IMR-90 (cell line): ENCODE results near the gene CTIF. TPM values are rescaled to one million over a fixed set of nuclear protein-coding genes. Genes with fewer than 3 reads are reported as not detected.

Experiments
- ATAC-seq: fragments of 200-7000 bp; cut with Tn5 transposase; 2 replicates; pipeline ENCODE4 v1.9.1; 2020; ENCODE audit warnings: low read depth, mild to moderate bottlenecking, moderate library complexity
- BruUV-seq: library from RNA; stranded (reverse); fragments of 400-500 nt; replicated peaks from 2 replicates; lab custom pipeline; 2021; lab: Mats Ljungman, UMichigan
- CTCF ChIA-PET: fragments of 300-600 bp; formaldehyde crosslinking; extraction: SDS; loops from one replicate; lab custom pipeline; 2021; ENCODE audit warnings: antibody characterized with exemption; lab: Yijun Ruan, JAX
- POLR2A ChIA-PET: fragments of 300-600 bp; sonication (Branson Sonifier 250); formaldehyde crosslinking; loops from one replicate; lab custom pipeline; 2022; ENCODE audit warnings: antibody characterized with exemption; ENCODE audit not compliant: unreplicated experiment; lab: Charles Lee
- DNase-seq: peaks from one replicate; pipeline ENCODE4 v3.0.0; 2013
- H2AFZ ChIP-seq: replicated peaks from 2 replicates; pipeline ENCODE3; 2013; ENCODE audit warnings: low read length, mild to moderate bottlenecking; ENCODE audit not compliant: poor library complexity
- H2AK5ac ChIP-seq: 2 replicates; pipeline ENCODE4 v1.6.1; 2013; ENCODE audit warnings: low read depth, low read length, inconsistent platforms
- H2AK9ac ChIP-seq: replicated peaks from 2 replicates; pipeline ENCODE3; 2013; ENCODE audit warnings: mild to moderate bottlenecking, low read depth, low read length, moderate library complexity; ENCODE audit not compliant: poor library complexity
- H2BK120ac ChIP-seq: 2 replicates; pipeline ENCODE4 v1.6.1; 2013; ENCODE audit warnings: low read depth, low read length, inconsistent platforms
- H2BK15ac ChIP-seq: 3 replicates; pipeline ENCODE4 v1.6.1; 2013; ENCODE audit warnings: low read depth, low read length, inconsistent platforms
- H2BK20ac ChIP-seq: 2 replicates; pipeline ENCODE4 v1.6.1; 2013; ENCODE audit warnings: low read depth, mild to moderate bottlenecking, inconsistent platforms, low read length, moderate library complexity
- H2BK5ac ChIP-seq: 2 replicates; pipeline ENCODE4 v1.6.1; 2013; ENCODE audit warnings: mild to moderate bottlenecking, low read depth, low read length, inconsistent platforms; ENCODE audit not compliant: poor library complexity, severe bottlenecking
- H3K14ac ChIP-seq: replicated peaks from 2 replicates; pipeline ENCODE4 v1.6.1; 2013; ENCODE audit warnings: low read depth, low read length, inconsistent platforms
- H3K18ac ChIP-seq: 2 replicates; pipeline ENCODE4 v1.6.1; 2013; ENCODE audit warnings: low read depth, low read length, control low read depth
- H3K23ac ChIP-seq: 2 replicates; pipeline ENCODE4 v1.6.1; 2013; ENCODE audit warnings: low read depth, low read length, inconsistent platforms
- H3K27ac ChIP-seq: 2 replicates; pipeline ENCODE4 v1.5.1; 2013; ENCODE audit warnings: mild to moderate bottlenecking, control low read depth, low read length; ENCODE audit not compliant: insufficient read depth
- H3K27me3 ChIP-seq: 2 replicates; pipeline ENCODE4 v1.6.1; 2013; ENCODE audit warnings: low read length; ENCODE audit not compliant: control insufficient read depth, insufficient read depth
- H3K36me3 ChIP-seq: 2 replicates; pipeline ENCODE4 v1.6.1; 2013; ENCODE audit warnings: low read length, mixed read lengths; ENCODE audit not compliant: control insufficient read depth, insufficient read depth
- H3K4ac ChIP-seq: 2 replicates; pipeline ENCODE4 v1.6.1; 2013; ENCODE audit warnings: low read depth, low read length, inconsistent platforms
- H3K4me1 ChIP-seq: 2 replicates; pipeline ENCODE4 v1.6.1; 2013; ENCODE audit warnings: low read length, mixed read lengths; ENCODE audit not compliant: control insufficient read depth, insufficient read depth
- H3K4me2 ChIP-seq: 2 replicates; pipeline ENCODE4 v1.6.1; 2013; ENCODE audit warnings: low read depth, mild to moderate bottlenecking, control low read depth, low read length, moderate library complexity
- H3K4me3 ChIP-seq: 2 replicates; pipeline ENCODE4 v1.5.1; 2013; ENCODE audit warnings: low read depth, mild to moderate bottlenecking, control low read depth, low read length, moderate library complexity; ENCODE audit not compliant: insufficient read depth
- H3K56ac ChIP-seq: 2 replicates; pipeline ENCODE4 v1.6.1; 2013; ENCODE audit warnings: low read length, inconsistent platforms; ENCODE audit not compliant: insufficient read depth; ENCODE audit errors: extremely low read depth
- H3K79me1 ChIP-seq, 2 experiments: 2 replicates each; pipeline ENCODE4 v1.6.1; 2013; ENCODE audit warnings: low read length in 2 of 2, inconsistent platforms in 1 of 2, low read depth in 1 of 2
- H3K9ac ChIP-seq: 2 replicates; pipeline ENCODE4 v1.6.1; 2013; ENCODE audit warnings: low read depth, low read length, control low read depth
- H3K9me1 ChIP-seq: 2 replicates; pipeline ENCODE4 v1.6.1; 2013; ENCODE audit warnings: low read length, inconsistent platforms; ENCODE audit not compliant: insufficient read depth
- H3K9me3 ChIP-seq: 2 replicates; pipeline ENCODE4 v1.6.1; 2013; ENCODE audit warnings: low read length; ENCODE audit not compliant: control insufficient read depth, insufficient read depth
- H4K20me1 ChIP-seq: 2 replicates; pipeline ENCODE4 v1.6.1; 2013; ENCODE audit warnings: low read length, inconsistent platforms; ENCODE audit not compliant: insufficient read depth
- H4K5ac ChIP-seq: 2 replicates; pipeline ENCODE4 v1.6.1; 2013; ENCODE audit warnings: mild to moderate bottlenecking, low read depth, low read length, control low read depth
- H4K8ac ChIP-seq, 2 experiments: 2 replicates each; pipeline ENCODE4 v1.6.1; 2013; ENCODE audit warnings: low read depth in 2 of 2, low read length in 2 of 2, control low read depth in 1 of 2, inconsistent platforms in 1 of 2
- H4K91ac ChIP-seq: 2 replicates; pipeline ENCODE4 v1.6.1; 2013; ENCODE audit warnings: low read depth, low read length, inconsistent platforms; ENCODE audit not compliant: insufficient read depth
- CEBPB ChIP-seq: IDR thresholded peaks from 2 replicates; pipeline ENCODE4 v1.6.1; 2012; ENCODE audit warnings: low read depth, low read length, improper control_type of control experiment
- CTCF ChIP-seq: conservative IDR thresholded peaks from 2 replicates; pipeline ENCODE4 v1.5.1; 2012; ENCODE audit warnings: mild to moderate bottlenecking, low read depth, low read length, improper control_type of control experiment
- ELK1 ChIP-seq: fragments of 150-350 bp; IDR thresholded peaks from 2 replicates; pipeline ENCODE4 v1.6.1; 2016; ENCODE audit warnings: low read depth, mild to moderate bottlenecking, low read length, moderate library complexity, borderline replicate concordance
- FOS ChIP-seq: fragments of 150-350 bp; IDR thresholded peaks from 2 replicates; pipeline ENCODE4 v1.6.1; 2016; ENCODE audit warnings: low read depth, low read length
- MAZ ChIP-seq: IDR thresholded peaks from 2 replicates; pipeline ENCODE4 v1.6.1; 2012; ENCODE audit warnings: low read depth, mild to moderate bottlenecking, low read length, improper control_type of control experiment, moderate library complexity, borderline replicate concordance
- MXI1 ChIP-seq: IDR thresholded peaks from 2 replicates; pipeline ENCODE4 v1.6.1; 2012; ENCODE audit warnings: low read depth, mild to moderate bottlenecking, low read length, moderate library complexity, borderline replicate concordance
- NFE2L2 ChIP-seq: fragments of 150-350 bp; IDR thresholded peaks from 2 replicates; pipeline ENCODE4 v1.6.1; 2016; ENCODE audit warnings: low read depth, mild to moderate bottlenecking, low read length
- RCOR1 ChIP-seq: IDR thresholded peaks from 2 replicates; pipeline ENCODE4 v1.6.1; 2012; ENCODE audit warnings: mild to moderate bottlenecking, low read length, improper control_type of control experiment; ENCODE audit not compliant: insufficient replicate concordance
- SMC3 ChIP-seq: fragments of 150-350 bp; IDR thresholded peaks from 2 replicates; pipeline ENCODE4 v1.6.1; 2016; ENCODE audit warnings: low read depth, mild to moderate bottlenecking, antibody characterized with exemption, low read length, moderate library complexity
- USF2 ChIP-seq: fragments of 150-350 bp; IDR thresholded peaks from 2 replicates; pipeline ENCODE4 v1.6.1; 2017; ENCODE audit warnings: mild to moderate bottlenecking, antibody characterized with exemption, low read length, low read depth
- WGBS, 2 experiments: methylation state at CpG; one replicate each; pipeline versions ENCODE4 v1.1.5 to v1.1.7; 2013; ENCODE audit warnings: missing lambda C conversion rate in 2 of 2; ENCODE audit not compliant: insufficient read length in 1 of 2; ENCODE audit errors: extremely low coverage in 2 of 2; 5-methylcytosine and 5-hydroxymethylcytosine counted together
- dilution Hi-C: fragments of 300-500 bp; cut with HindIII; formaldehyde crosslinking; loops from one replicate; pipeline ENCODE4 v1.14.3; 2018; ENCODE audit warnings: low sequenced_read_pairs; ENCODE audit not compliant: unreplicated experiment
- in situ Hi-C: fragments of 300-500 bp; cut with MboI; formaldehyde crosslinking; loops from 3 replicates; pipeline ENCODE4 v1.14.3; 2019; ENCODE audit warnings: low sequenced_read_pairs, inconsistent platforms, mixed read lengths
- intact Hi-C: fragments of 100-400 bp; cut with micrococcal nuclease; formaldehyde crosslinking; loops from 2 replicates; pipeline ENCODE4 v1.10.0; 2022
- polyA plus RNA-seq, 3 experiments: library from polyadenylated mRNA; depleted of rRNA; stranded (reverse); fragments of >200 nt; gene quantifications; 2 replicates each; pipeline ENCODE4 v1.2.3, GENCODE V29; 2012; ENCODE audit warnings: low replicate concordance in 1 of 3
- total RNA-seq: library from RNA; depleted of rRNA; stranded (reverse); fragments of >200 nt; gene quantifications from 2 replicates; pipeline ENCODE4 v1.2.3, GENCODE V29; 2012

CTIF gene
- total and polyA plus RNA-seq, 2 of the 4 experiments (the other 2 are of a cell fraction): 25.1 to 57.0 TPM

- CTCF ChIA-PET: interaction anchor here (0.6 kb wide), 1 partner anchor 370 kb away, joined by 3 read pairs; no protein-coding TSS in a partner anchor
- no peak overlapping the region for H4K5ac ChIP-seq
- H3K18ac ChIP-seq: no peak overlapping the region
- H3K79me1 ChIP-seq: peaks cover 18 to 57% of the 10 kb centered on the region in 2 experiments
- H3K4me2 ChIP-seq: no peak overlapping the region
- TF ChIP-seq MAZ (no peak), ELK1 (no peak), USF2 (no peak), CEBPB (no peak), SMC3 (no peak), CTCF (no peak), RCOR1 (no peak), NFE2L2 (no peak), MXI1 (no peak), FOS (no peak)
- H3K27ac ChIP-seq: no peak overlapping the region
- dilution Hi-C loops: no loop called here
- no peak overlapping the region for H3K23ac ChIP-seq
- H2AK9ac ChIP-seq: no peak overlapping the region
- POLR2A ChIA-PET: no interaction called here
- peaks cover 13% of the 10 kb centered on the region for H3K36me3 ChIP-seq
- peaks cover 29% of the 10 kb centered on the region for H3K9me1 ChIP-seq
- in situ Hi-C loops: no loop called here
- no peak overlapping the region for H2AFZ ChIP-seq
- H2BK15ac ChIP-seq: no peak overlapping the region
- H2BK5ac ChIP-seq: no peak overlapping the region
- no peaks in the 10 kb centered on the region for H3K9me3 ChIP-seq
- intact Hi-C loops: no loop called here
- H4K20me1 ChIP-seq: peaks cover 15% of the 10 kb centered on the region
- no peak overlapping the region for H2AK5ac ChIP-seq
- H3K4me3 ChIP-seq: no peak overlapping the region
- H4K91ac ChIP-seq: no peak overlapping the region
- H3K4me1 ChIP-seq: peaks cover 8% of the 10 kb centered on the region
- no peak overlapping the region for H2BK20ac ChIP-seq
- H3K27me3 ChIP-seq: no peaks in the 10 kb centered on the region
- no peak overlapping the region for H4K8ac ChIP-seq
- no peak overlapping the region for H3K14ac ChIP-seq
- WGBS, 2 experiments: no CpG with 5 or more reads among the region's 1 CpG
- no TSS peak for BruUV-seq
- no peak overlapping the region for H2BK120ac ChIP-seq
- ATAC-seq (no peak), DNase-seq (no peak)
- H3K4ac ChIP-seq: no peak overlapping the region
- H3K56ac ChIP-seq: no peak overlapping the region
- H3K9ac ChIP-seq: no peak overlapping the region
These were observed 270.5 kb downstream of the CTIF start for GRCh38 chr18:48809365-48809764.
